Osteocyte (in vitro differentiated cells): ENCODE data around the gene DDTL. TPM values are rescaled to one million over a fixed set of nuclear protein-coding genes. Genes with fewer than 3 reads are reported as not detected.

Experiments
- DNase-seq: peaks from one replicate; pipeline ENCODE4 v3.0.0; 2021; ENCODE audit warnings: mixed read lengths; ENCODE audit not compliant: unreplicated experiment; ENCODE audit errors: extremely low spot score
- H3K27ac Mint-ChIP-seq: one replicate; pipeline ENCODE4 v1.8.0; 2021; ENCODE audit warnings: mild to moderate bottlenecking, mixed read lengths; ENCODE audit not compliant: unreplicated experiment
- H3K27me3 Mint-ChIP-seq: one replicate; pipeline ENCODE4 v1.8.0; 2021; ENCODE audit warnings: mixed read lengths; ENCODE audit not compliant: unreplicated experiment
- H3K36me3 Mint-ChIP-seq: one replicate; pipeline ENCODE4 v1.8.0; 2021; ENCODE audit warnings: mixed read lengths; ENCODE audit not compliant: unreplicated experiment
- H3K4me1 Mint-ChIP-seq: one replicate; pipeline ENCODE4 v1.8.0; 2021; ENCODE audit warnings: mixed read lengths; ENCODE audit not compliant: unreplicated experiment
- H3K4me3 Mint-ChIP-seq: one replicate; pipeline ENCODE4 v1.8.0; 2021; ENCODE audit warnings: mild to moderate bottlenecking, moderate library complexity, mixed read lengths; ENCODE audit not compliant: unreplicated experiment
- H3K9me3 Mint-ChIP-seq: one replicate; pipeline ENCODE4 v1.8.0; 2021; ENCODE audit warnings: mixed read lengths; ENCODE audit not compliant: unreplicated experiment
- CTCF ChIP-seq: fragments of 200-600 bp; sonication (generic); IDR thresholded peaks from 2 replicates; pipeline ENCODE4 v1.5.0; 2021; ENCODE audit warnings: antibody characterized with exemption, mild to moderate bottlenecking, moderate library complexity
- total RNA-seq: library from RNA; stranded (reverse); gene quantifications from 2 replicates; pipeline ENCODE4 v1.2.1, GENCODE V29; 2021

DDTL gene
- total RNA-seq, 1 donor from 2014 or later, result not detected

- Mint-ChIP-seq H3K27ac (no peak overlapping the region), H3K9me3 (no peaks in the 10 kb centered on the region), H3K4me3 (no peak overlapping the region), H3K4me1 (no peaks in the 10 kb centered on the region), H3K36me3 (no peaks in the 10 kb centered on the region), H3K27me3 (peaks cover 4% of the 10 kb centered on the region)
- TF ChIP-seq CTCF, result no peak
- no peak for DNase-seq
These were observed 36.2 kb downstream of the DDTL start for GRCh38 chr22:24002851-24003250.

GRCh38 chr22:24003887-24004286 is 37.2 kb downstream of the DDTL start:
- H3K4me3 Mint-ChIP-seq, result no peak overlapping the region
- no peaks in the 10 kb centered on the region for H3K36me3 Mint-ChIP-seq
- no peak for DNase-seq
- no peak for TF ChIP-seq CTCF
- peaks cover 3% of the 10 kb centered on the region for H3K27me3 Mint-ChIP-seq
- no peaks in the 10 kb centered on the region for H3K4me1 Mint-ChIP-seq
- no peaks in the 10 kb centered on the region for H3K9me3 Mint-ChIP-seq
- H3K27ac Mint-ChIP-seq, result no peak overlapping the region

- no peak for TF ChIP-seq CTCF
These were observed 38.5 kb downstream of the DDTL start, which contains the start of gene GSTT4 for GRCh38 chr22:24005201-24005600. Gene GSTT4, minus strand, starts transcription at chr22:24005453. Its CDS starts 97 bp downstream, at chr22:24005356.

GRCh38 chr22:24006207-24006913 is 39.7 kb downstream of the DDTL start:
- peaks cover 3% of the 10 kb centered on the region for H3K27me3 Mint-ChIP-seq
- H3K36me3 Mint-ChIP-seq, result no peaks in the 10 kb centered on the region
- no peak for TF ChIP-seq CTCF
- no peaks in the 10 kb centered on the region for H3K9me3 Mint-ChIP-seq
- DNase-seq, result no peak
- no peak overlapping the region for H3K27ac Mint-ChIP-seq
- H3K4me1 Mint-ChIP-seq, result no peaks in the 10 kb centered on the region
- no peak overlapping the region for H3K4me3 Mint-ChIP-seq

More at GRCh38 chr22:24005201-24005600, 38.5 kb downstream of the DDTL start, which contains the start of gene GSTT4:
- no peaks in the 10 kb centered on the region for H3K4me1 Mint-ChIP-seq
- H3K27me3 Mint-ChIP-seq, result peaks cover 3% of the 10 kb centered on the region
- no peak within 1 kb of the TSS for H3K4me3 Mint-ChIP-seq
- H3K27ac Mint-ChIP-seq, result no peak within 1 kb of the TSS
- H3K36me3 Mint-ChIP-seq, result no peaks in the 10 kb centered on the region
- H3K9me3 Mint-ChIP-seq, result no peaks in the 10 kb centered on the region
- DNase-seq, result no peak

GRCh38 chr22:24006914-24007214 is 40.2 kb downstream of the DDTL start:
- Mint-ChIP-seq H3K36me3 (no peaks in the 10 kb centered on the region), H3K4me3 (no peak overlapping the region), H3K27me3 (peaks cover 2% of the 10 kb centered on the region), H3K4me1 (peaks cover 2% of the 10 kb centered on the region), H3K27ac (no peak overlapping the region), H3K9me3 (no peaks in the 10 kb centered on the region)
- no peak for DNase-seq
- no peak for TF ChIP-seq CTCF
